ENCODE data around the gene CCR6. TPM values are rescaled to one million over a fixed set of nuclear protein-coding genes. Genes with fewer than 3 reads are reported as not detected.

CCR6 gene
- total and polyA plus RNA-seq, 2 donors (not counting 3 experiments of a cell fraction or from before 2014, with no cell fraction given), result not detected

GRCh38 chr6:167095888-167096287 is 27.0 kb upstream of the CCR6 start:
- BruUV-seq (replicated peaks), result no TSS peak
- Histone ChIP-seq H4K20me1 (replicated peaks; ENCODE audit: control insufficient read depth, extremely low read depth, insufficient read depth, low read length) (no peaks in the 10 kb centered on the region), H3K9ac (replicated peaks; ENCODE audit: extremely low read depth, insufficient read depth, low read length) (no peak overlapping the region), H3K9me1 (replicated peaks; ENCODE audit: control insufficient read depth, extremely low read depth, insufficient read depth, low read length) (no peaks in the 10 kb centered on the region), H3K79me2 (ENCODE audit: control insufficient read depth, insufficient read depth, low read length) (no peaks in the 10 kb centered on the region), H3K4me3 (replicated peaks in 1 of 3; ENCODE audit: insufficient read depth in 1 of 3, low read depth in 1 of 3, low read length in 3 of 3) (no peak overlapping the region), H3K4me1 (ENCODE audit: control insufficient read depth, extremely low read depth, insufficient read depth, low read length) (no peaks in the 10 kb centered on the region), H3K36me3 (ENCODE audit: control insufficient read depth in 2 of 2, extremely low read depth in 1 of 2, insufficient read depth in 2 of 2, low read length in 2 of 2) (no peaks in the 10 kb centered on the region), H2AFZ (ENCODE audit: low read depth, low read length) (no peak overlapping the region), H3K27ac (ENCODE audit: insufficient read depth, low read depth, low read length) (no peak overlapping the region), H3K4me2 (ENCODE audit: insufficient read depth, low read length) (no peak overlapping the region), H3K27me3 (ENCODE audit: control insufficient read depth in 2 of 2, insufficient read depth in 2 of 2, low read length in 2 of 2) (no peaks in the 10 kb centered on the region), H3K9me3 (replicated peaks; ENCODE audit: control insufficient read depth, insufficient read depth, low read length) (no peaks in the 10 kb centered on the region)
- dilution Hi-C loops (cut with MboI; ENCODE audit: extremely low pct_ligation_motif_present, low sequenced_read_pairs), result no loop called here
- FAIRE-seq (no peak), DNase-seq (ENCODE audit: low read depth, low spot score) (no peak)
- CTCF ChIA-PET, result no interaction called here
- intact Hi-C loops (cut with micrococcal nuclease), result no loop called here
- TF ChIP-seq GATA2 (IDR thresholded peaks at IDR 0.05; ENCODE audit: insufficient read depth, insufficient read length, low read depth, low read length) (no peak), CTCF (IDR thresholded peaks at IDR 0.05; ENCODE audit: extremely low read depth in 1 of 2, insufficient read depth in 1 of 2, low read depth in 1 of 2, low read length in 2 of 2) (no peak), JUN (IDR thresholded peaks at IDR 0.05; ENCODE audit: borderline replicate concordance, insufficient read depth, insufficient read length, low read depth) (no peak), EZH2 (IDR thresholded peaks at IDR 0.05; ENCODE audit: borderline replicate concordance, low read depth, low read length, severe bottlenecking) (no peak), MAX (IDR thresholded peaks at IDR 0.05; ENCODE audit: insufficient read depth, insufficient read length) (no peak), POLR2AphosphoS5 (IDR thresholded peaks at IDR 0.05; ENCODE audit: insufficient read depth, low read depth, low read length) (no peak), POLR2A (IDR thresholded peaks at IDR 0.05; ENCODE audit: low read depth, low read length) (no peak), MYC (IDR thresholded peaks at IDR 0.05; ENCODE audit: low read depth, low read length) (no peak), FOS (IDR thresholded peaks at IDR 0.05; ENCODE audit: borderline replicate concordance, insufficient read depth, low read length) (no peak)
- POLR2A ChIA-PET, result no interaction called here

Data from endothelial cell of umbilical vein (primary cell).